HG02623 (cell line): ENCODE measurements around the gene ZBTB2.
"Not testable (repeated sequence)": the region's sequence is repeated elsewhere in the genome, so short reads cannot be mapped to it uniquely, and the experiment has no call there.

Source experiments
- ATAC-seq: cut with Tn5 transposase; IDR thresholded peaks from one replicate; pipeline ENCODE4 v1.9.1; 2021; ENCODE audit warnings: moderate library complexity; ENCODE audit not compliant: unreplicated experiment

The ZBTB2 gene

GRCh38 chr6:151402228-151402627 is 10.9 kb upstream of the ZBTB2 start:
- ATAC-seq, result no peak

GRCh38 chr6:151400473-151400872 is 9.1 kb upstream of the ZBTB2 start:
- ATAC-seq, result no peak

- ATAC-seq, result no peak
Observed at GRCh38 chr6:151399679-151400078, 8.3 kb upstream of the ZBTB2 start.

GRCh38 chr6:151393410-151393809 is 2.1 kb upstream of the ZBTB2 start:
- no peak for ATAC-seq

- no peak for ATAC-seq
Observed at GRCh38 chr6:151392427-151392826, 1.1 kb upstream of the ZBTB2 start.

- ATAC-seq, result peak; percentile 4
Observed at GRCh38 chr6:151390851-151391470, 398 bp downstream of the ZBTB2 start.

- peak; percentile 71 for ATAC-seq
Observed at GRCh38 chr6:151390276-151390850, 996 bp downstream of the ZBTB2 start.

GRCh38 chr6:151389618-151390275 is 1.6 kb downstream of the ZBTB2 start:
- peak; percentile 54 for ATAC-seq

- ATAC-seq, result no peak
Observed at GRCh38 chr6:151388997-151389617, 2.3 kb downstream of the ZBTB2 start.

GRCh38 chr6:151388236-151388635 is 3.1 kb downstream of the ZBTB2 start:
- no peak for ATAC-seq

- no peak for ATAC-seq
Observed at GRCh38 chr6:151387175-151387970, 4.0 kb downstream of the ZBTB2 start.

- ATAC-seq, result no peak
Observed at GRCh38 chr6:151385177-151385576, 6.2 kb downstream of the ZBTB2 start.

- ATAC-seq, result no peak
Observed at GRCh38 chr6:151384151-151384550, 7.2 kb downstream of the ZBTB2 start.

GRCh38 chr6:151382631-151383030 is 8.7 kb downstream of the ZBTB2 start:
- not testable (repeated sequence) for ATAC-seq

- no peak for ATAC-seq
Observed at GRCh38 chr6:151381722-151382121, 9.6 kb downstream of the ZBTB2 start.

- ATAC-seq, result no peak
Observed at GRCh38 chr6:151380848-151381205, 10.5 kb downstream of the ZBTB2 start.

- peak; percentile 62 for ATAC-seq
Observed at GRCh38 chr6:151379933-151380847, 11.2 kb downstream of the ZBTB2 start.

GRCh38 chr6:151377095-151377494 is 14.3 kb downstream of the ZBTB2 start:
- no peak for ATAC-seq

GRCh38 chr6:151376440-151376839 is 14.9 kb downstream of the ZBTB2 start:
- ATAC-seq, result no peak

GRCh38 chr6:151375833-151376232 is 15.5 kb downstream of the ZBTB2 start:
- ATAC-seq, result no peak
